ENCODE results near the gene ABCE1. TPM values are rescaled to one million over a fixed set of nuclear protein-coding genes. Genes with fewer than 3 reads are reported as not detected.

Gene ABCE1
- total RNA-seq, 1 experiment from 2014 or later = 153 TPM

DNA sequence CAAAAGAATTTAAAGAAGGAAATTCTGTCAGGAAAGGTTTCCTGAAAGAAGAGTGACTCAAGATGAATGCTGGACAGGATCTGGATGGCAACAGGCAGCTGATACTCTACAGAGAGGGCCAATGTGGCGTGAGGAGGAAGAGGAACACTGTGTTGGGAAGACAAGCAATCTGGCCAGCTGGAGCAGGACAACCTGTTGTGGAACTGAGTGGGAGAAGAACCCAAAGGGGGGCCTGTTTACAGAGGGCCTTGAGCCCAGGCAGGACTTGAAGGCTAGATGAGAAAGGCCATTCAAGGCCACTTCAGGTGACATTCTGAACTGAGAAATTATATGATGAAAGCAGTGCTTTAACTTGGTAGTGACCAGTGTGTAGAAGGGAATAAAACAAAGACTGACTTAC lies 73.8 kb downstream of the ABCE1 start:
- Histone ChIP-seq H4K20me1 (ENCODE audit: low read length) (peaks cover 10% of the 10 kb centered on the region), H3K27ac (ENCODE audit: low read length) (no peak overlapping the region), H3K27me3 (ENCODE audit: low read length) (no peaks in the 10 kb centered on the region), H3F3A (ENCODE audit: low read length, unreplicated experiment) (no peaks in the 10 kb centered on the region), H3K4me1 (ENCODE audit: insufficient read depth, low read length) (peaks cover 5% of the 10 kb centered on the region), H3K9me2 (replicated peaks; ENCODE audit: low read length) (no peaks in the 10 kb centered on the region), H2AFZ (ENCODE audit: low read length) (no peak overlapping the region), H3K9ac (ENCODE audit: low read length) (no peak overlapping the region), H3K9me3 (ENCODE audit: low read length) (no peaks in the 10 kb centered on the region), H3K79me2 (ENCODE audit: low read length) (peaks cover 68% of the 10 kb centered on the region), H3K36me3 (ENCODE audit: low read depth, low read length) (peaks cover 42% of the 10 kb centered on the region), H3K4me2 (ENCODE audit: low read length) (no peak overlapping the region), H3K4me3 (ENCODE audit: low read length) (no peak overlapping the region)
- DNase-seq (no peak), ATAC-seq (no peak)
- CTCF ChIA-PET = no interaction called here
- intact Hi-C loops (cut with micrococcal nuclease) = no loop called here
- POLR2A ChIA-PET (ENCODE audit: unreplicated experiment) = no interaction called here
- no peak for TF ChIP-seq EZH2phosphoT487 (IDR thresholded peaks at IDR 0.05; ENCODE audit: borderline replicate concordance, low read length)
- TF ChIP-seq, protein P1, sequence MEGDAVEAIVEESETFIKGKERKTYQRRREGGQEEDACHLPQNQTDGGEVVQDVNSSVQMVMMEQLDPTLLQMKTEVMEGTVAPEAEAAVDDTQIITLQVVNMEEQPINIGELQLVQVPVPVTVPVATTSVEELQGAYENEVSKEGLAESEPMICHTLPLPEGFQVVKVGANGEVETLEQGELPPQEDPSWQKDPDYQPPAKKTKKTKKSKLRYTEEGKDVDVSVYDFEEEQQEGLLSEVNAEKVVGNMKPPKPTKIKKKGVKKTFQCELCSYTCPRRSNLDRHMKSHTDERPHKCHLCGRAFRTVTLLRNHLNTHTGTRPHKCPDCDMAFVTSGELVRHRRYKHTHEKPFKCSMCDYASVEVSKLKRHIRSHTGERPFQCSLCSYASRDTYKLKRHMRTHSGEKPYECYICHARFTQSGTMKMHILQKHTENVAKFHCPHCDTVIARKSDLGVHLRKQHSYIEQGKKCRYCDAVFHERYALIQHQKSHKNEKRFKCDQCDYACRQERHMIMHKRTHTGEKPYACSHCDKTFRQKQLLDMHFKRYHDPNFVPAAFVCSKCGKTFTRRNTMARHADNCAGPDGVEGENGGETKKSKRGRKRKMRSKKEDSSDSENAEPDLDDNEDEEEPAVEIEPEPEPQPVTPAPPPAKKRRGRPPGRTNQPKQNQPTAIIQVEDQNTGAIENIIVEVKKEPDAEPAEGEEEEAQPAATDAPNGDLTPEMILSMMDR (conservative IDR thresholded peaks at IDR 0.05; ENCODE audit: low read depth, low read length) = no peak
- TF ChIP-seq EZH2 (IDR thresholded peaks at IDR 0.05; ENCODE audit: low read length, unreplicated experiment) = no peak
- no TSS peak for BruUV-seq (replicated peaks)

DNA sequence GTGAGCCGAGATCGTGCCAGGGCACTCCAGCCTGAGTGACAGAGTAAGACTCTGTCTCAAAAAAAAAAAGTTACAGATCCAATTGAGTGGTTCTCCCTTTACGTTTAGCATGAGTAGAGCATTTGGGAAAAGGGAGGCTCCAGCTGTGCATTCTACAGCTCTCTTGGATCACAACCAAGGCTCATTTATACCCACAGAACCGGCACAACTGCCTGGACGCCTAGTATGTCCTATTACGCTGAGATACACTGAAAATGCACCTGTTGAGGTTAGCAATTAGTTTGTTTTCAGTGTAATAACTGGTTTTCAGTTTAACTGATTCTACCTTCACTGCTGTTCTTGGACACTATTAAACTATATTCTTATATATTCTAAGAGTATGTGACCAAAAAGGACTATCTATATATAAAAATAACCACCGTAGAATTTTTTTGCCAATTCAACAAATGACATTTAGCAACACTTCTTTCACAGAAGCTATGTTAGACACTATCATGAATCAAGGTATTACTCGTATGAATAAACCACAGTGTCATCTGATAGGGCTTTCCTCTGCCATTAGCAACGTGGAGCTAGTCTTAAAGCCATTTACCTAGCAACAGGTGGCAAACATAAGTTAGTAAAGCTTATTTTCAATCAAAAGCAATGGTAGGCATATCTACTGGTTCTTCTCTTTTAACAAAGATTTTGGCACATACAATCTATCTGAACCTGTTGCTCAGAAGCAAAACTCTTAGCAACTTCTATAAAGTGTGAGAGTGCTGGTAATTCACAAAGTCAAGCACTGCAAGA lies 78.7 kb downstream of the ABCE1 start:
- peaks cover 29% of the 10 kb centered on the region for H4K20me1 ChIP-seq (ENCODE audit: low read length)
- no peak for TF ChIP-seq EZH2phosphoT487 (IDR thresholded peaks at IDR 0.05; ENCODE audit: borderline replicate concordance, low read length)
- TF ChIP-seq, protein P1 (conservative IDR thresholded peaks at IDR 0.05; ENCODE audit: low read depth, low read length) = no peak
- TF ChIP-seq EZH2 (IDR thresholded peaks at IDR 0.05; ENCODE audit: low read length, unreplicated experiment) = no peak
- H3K36me3 ChIP-seq (ENCODE audit: low read depth, low read length) = peaks cover 21% of the 10 kb centered on the region
- ATAC-seq (no peak), DNase-seq (peak; percentile 48)
- no peak overlapping the region for H2AFZ ChIP-seq (ENCODE audit: low read length)
- H3K4me1 ChIP-seq (ENCODE audit: insufficient read depth, low read length) = peaks cover 21% of the 10 kb centered on the region
- peak overlapping the region; percentile 87 for H3K4me3 ChIP-seq (ENCODE audit: low read length)
- no peaks in the 10 kb centered on the region for H3F3A ChIP-seq (ENCODE audit: low read length, unreplicated experiment)
- no TSS peak for BruUV-seq (replicated peaks)
- ChIA-PET POLR2A (ENCODE audit: unreplicated experiment) (interaction anchor here (0.5 to 0.8 kb wide), 4 partner anchors 16 to 1996 kb away, joined by 3 to 5 read pairs (median 4); no protein-coding TSS in a partner anchor), CTCF (no interaction called here)
- intact Hi-C loops (cut with micrococcal nuclease) = no loop called here
- H3K27me3 ChIP-seq (ENCODE audit: low read length) = no peaks in the 10 kb centered on the region
- no peaks in the 10 kb centered on the region for H3K9me2 ChIP-seq (replicated peaks; ENCODE audit: low read length)
- peaks cover 75% of the 10 kb centered on the region for H3K79me2 ChIP-seq (ENCODE audit: low read length)
- peak overlapping the region; percentile 88 for H3K4me2 ChIP-seq (ENCODE audit: low read length)
- no peak overlapping the region for H3K27ac ChIP-seq (ENCODE audit: low read length)
- H3K9me3 ChIP-seq (ENCODE audit: low read length) = no peaks in the 10 kb centered on the region
- peak overlapping the region; percentile 92 for H3K9ac ChIP-seq (ENCODE audit: low read length)

DNA sequence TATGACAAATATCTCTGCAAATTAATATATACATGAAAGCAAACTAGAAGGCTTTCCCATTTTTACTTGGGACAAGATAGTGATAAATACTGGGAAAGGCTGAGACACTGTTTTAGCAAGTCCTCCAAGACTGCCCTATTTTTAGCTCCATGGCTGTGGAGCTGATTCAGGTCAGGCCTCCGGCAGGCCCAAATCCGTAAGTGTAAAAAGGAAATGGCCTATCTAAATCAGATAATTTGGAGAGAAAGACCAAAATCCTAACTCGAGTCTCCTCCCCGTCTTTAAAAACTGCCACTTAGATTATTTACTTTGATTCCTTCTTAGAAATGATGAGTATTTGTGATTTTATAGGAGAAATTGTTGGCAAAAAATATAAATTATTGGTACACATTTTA lies 79.4 kb downstream of the ABCE1 start:
- H3K9me3 ChIP-seq (ENCODE audit: low read length) = no peaks in the 10 kb centered on the region
- H3K4me2 ChIP-seq (ENCODE audit: low read length) = peak overlapping the region; percentile 88
- no peak for ATAC-seq
- H3K4me1 ChIP-seq (ENCODE audit: insufficient read depth, low read length) = peaks cover 21% of the 10 kb centered on the region
- no TSS peak for BruUV-seq (replicated peaks)
- peak overlapping the region; percentile 15 for H3K27ac ChIP-seq (ENCODE audit: low read length)
- no peaks in the 10 kb centered on the region for H3K27me3 ChIP-seq (ENCODE audit: low read length)
- intact Hi-C loops (cut with micrococcal nuclease) = no loop called here
- H3K36me3 ChIP-seq (ENCODE audit: low read depth, low read length) = peaks cover 15% of the 10 kb centered on the region
- H3K4me3 ChIP-seq (ENCODE audit: low read length) = peak overlapping the region; percentile 87
- ChIA-PET CTCF (interaction anchor here (0.8 kb wide), 1 partner anchor 439 kb away, joined by 3 read pairs; no protein-coding TSS in a partner anchor), POLR2A (ENCODE audit: unreplicated experiment) (interaction anchor here (0.6 to 0.8 kb wide), 3 partner anchors 16 to 631 kb away, joined by 3 to 5 read pairs (median 4); no protein-coding TSS in a partner anchor)
- H4K20me1 ChIP-seq (ENCODE audit: low read length) = peaks cover 29% of the 10 kb centered on the region
- peaks cover 69% of the 10 kb centered on the region for H3K79me2 ChIP-seq (ENCODE audit: low read length)
- H3K9me2 ChIP-seq (replicated peaks; ENCODE audit: low read length) = no peaks in the 10 kb centered on the region
- H3K9ac ChIP-seq (ENCODE audit: low read length) = peak overlapping the region; percentile 92
- no peak overlapping the region for H2AFZ ChIP-seq (ENCODE audit: low read length)
- peak; percentile 13 for DNase-seq
- TF ChIP-seq, protein P1 (conservative IDR thresholded peaks at IDR 0.05; ENCODE audit: low read depth, low read length) = no peak
- TF ChIP-seq EZH2 (IDR thresholded peaks at IDR 0.05; ENCODE audit: low read length, unreplicated experiment) = no peak
- TF ChIP-seq EZH2phosphoT487 (IDR thresholded peaks at IDR 0.05; ENCODE audit: borderline replicate concordance, low read length) = no peak
- H3F3A ChIP-seq (ENCODE audit: low read length, unreplicated experiment) = no peaks in the 10 kb centered on the region

Measured in PC-3 (cell line).